Loucy (cell line): Measurements from ENCODE around the gene FHAD1.

ENCODE experiments used
- H2AFZ ChIP-seq: fragments of 200-600 bp; sonication (generic); 2 replicates; pipeline ENCODE4 v1.6.0; 2016; ENCODE audit warnings: antibody characterized with exemption, mild to moderate bottlenecking, low read length, moderate library complexity
- H3F3A ChIP-seq: fragments of 200-600 bp; 2 replicates; pipeline ENCODE4 v1.6.0; 2016; ENCODE audit warnings: antibody characterized with exemption, low read depth, mild to moderate bottlenecking
- H3K27me3 ChIP-seq: fragments of 200-600 bp; sonication (generic); 2 replicates; pipeline ENCODE4 v1.6.1; 2014; ENCODE audit warnings: low read length, mild to moderate bottlenecking; ENCODE audit not compliant: insufficient read depth, poor library complexity, severe bottlenecking
- H3K36me3 ChIP-seq: fragments of 200-600 bp; sonication (generic); 2 replicates; pipeline ENCODE4 v1.6.1; 2016; ENCODE audit warnings: low read length; ENCODE audit not compliant: insufficient read depth
- H3K4me1 ChIP-seq: fragments of 200-600 bp; sonication (generic); 2 replicates; pipeline ENCODE4 v1.5.1; 2014; ENCODE audit warnings: low read length, mild to moderate bottlenecking; ENCODE audit not compliant: insufficient read depth, poor library complexity, severe bottlenecking
- H3K4me2 ChIP-seq: fragments of 200-600 bp; sonication (generic); 2 replicates; pipeline ENCODE4 v1.6.0; 2014; ENCODE audit warnings: antibody characterized with exemption, low read length, low read depth, mild to moderate bottlenecking; ENCODE audit not compliant: poor library complexity, severe bottlenecking
- H3K4me3 ChIP-seq: fragments of 200-600 bp; sonication (generic); 2 replicates; pipeline ENCODE4 v1.5.1; 2014; ENCODE audit warnings: low read length, mild to moderate bottlenecking, mixed read lengths; ENCODE audit not compliant: poor library complexity, severe bottlenecking
- H3K79me2 ChIP-seq: fragments of 200-600 bp; sonication (generic); 2 replicates; pipeline ENCODE4 v1.6.1; 2014; ENCODE audit warnings: low read length; ENCODE audit not compliant: insufficient read depth
- H3K9ac ChIP-seq: fragments of 200-600 bp; sonication (generic); 2 replicates; pipeline ENCODE4 v1.6.0; 2014; ENCODE audit warnings: mild to moderate bottlenecking, low read depth, low read length, moderate library complexity; ENCODE audit not compliant: poor library complexity, severe bottlenecking
- H3K9me2 ChIP-seq: fragments of 200-600 bp; sonication (generic); replicated peaks from 2 replicates; pipeline ENCODE4 v1.6.1; 2016; ENCODE audit warnings: low read depth, low read length, mixed read lengths
- H3K9me3 ChIP-seq: fragments of 200-600 bp; sonication (generic); 2 replicates; pipeline ENCODE4 v1.6.1; 2014; ENCODE audit warnings: mild to moderate bottlenecking, antibody characterized with exemption, low read length, low read depth; ENCODE audit not compliant: insufficient read depth
- H4K20me1 ChIP-seq: fragments of 200-600 bp; sonication (generic); 2 replicates; pipeline ENCODE4 v1.6.0; 2014; ENCODE audit warnings: antibody characterized with exemption, low read length, mild to moderate bottlenecking; ENCODE audit not compliant: insufficient read depth, poor library complexity, severe bottlenecking
- EZH2phosphoT487 ChIP-seq: fragments of 200-600 bp; IDR thresholded peaks from 2 replicates; pipeline ENCODE4 v1.6.1; 2018; ENCODE audit warnings: antibody characterized with exemption, mild to moderate bottlenecking, moderate library complexity, borderline replicate concordance
- TF ChIP-seq, protein P1 (sequence below): fragments of 200-600 bp; sonication (generic); conservative IDR thresholded peaks from 2 replicates; pipeline ENCODE4 v1.5.1; 2014; ENCODE audit warnings: mild to moderate bottlenecking, antibody characterized with exemption, low read length

Gene FHAD1

DNA sequence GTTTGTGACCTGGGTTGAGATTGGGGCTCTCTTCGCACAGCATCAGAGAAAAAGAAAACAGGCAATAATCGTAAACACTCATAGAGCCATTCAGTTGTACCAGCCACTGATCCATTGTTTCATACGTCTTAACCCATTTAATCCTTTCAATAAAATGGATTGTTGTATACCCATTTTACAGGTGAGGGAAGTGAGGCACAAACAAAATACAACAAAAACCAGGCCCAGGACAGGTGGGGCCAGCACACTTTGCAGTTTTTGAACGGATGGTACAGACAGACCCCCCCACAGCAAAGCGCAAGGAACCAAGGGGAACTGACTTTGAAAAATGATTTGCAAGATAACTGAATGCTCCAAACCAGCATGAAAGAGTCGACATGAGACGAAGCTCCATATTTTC lies 4.3 kb upstream of the FHAD1 start:
- no peak overlapping the region for H2AFZ ChIP-seq
- H3K79me2 ChIP-seq, result no peaks in the 10 kb centered on the region
- H3K4me2 ChIP-seq, result no peak overlapping the region
- H3K36me3 ChIP-seq, result no peaks in the 10 kb centered on the region
- no peaks in the 10 kb centered on the region for H3K4me1 ChIP-seq
- no peak overlapping the region for H3K4me3 ChIP-seq
- no peaks in the 10 kb centered on the region for H3F3A ChIP-seq
- H3K9me3 ChIP-seq, result no peaks in the 10 kb centered on the region
- no peaks in the 10 kb centered on the region for H3K9me2 ChIP-seq
- TF ChIP-seq EZH2phosphoT487, result no peak
- TF ChIP-seq, protein P1, sequence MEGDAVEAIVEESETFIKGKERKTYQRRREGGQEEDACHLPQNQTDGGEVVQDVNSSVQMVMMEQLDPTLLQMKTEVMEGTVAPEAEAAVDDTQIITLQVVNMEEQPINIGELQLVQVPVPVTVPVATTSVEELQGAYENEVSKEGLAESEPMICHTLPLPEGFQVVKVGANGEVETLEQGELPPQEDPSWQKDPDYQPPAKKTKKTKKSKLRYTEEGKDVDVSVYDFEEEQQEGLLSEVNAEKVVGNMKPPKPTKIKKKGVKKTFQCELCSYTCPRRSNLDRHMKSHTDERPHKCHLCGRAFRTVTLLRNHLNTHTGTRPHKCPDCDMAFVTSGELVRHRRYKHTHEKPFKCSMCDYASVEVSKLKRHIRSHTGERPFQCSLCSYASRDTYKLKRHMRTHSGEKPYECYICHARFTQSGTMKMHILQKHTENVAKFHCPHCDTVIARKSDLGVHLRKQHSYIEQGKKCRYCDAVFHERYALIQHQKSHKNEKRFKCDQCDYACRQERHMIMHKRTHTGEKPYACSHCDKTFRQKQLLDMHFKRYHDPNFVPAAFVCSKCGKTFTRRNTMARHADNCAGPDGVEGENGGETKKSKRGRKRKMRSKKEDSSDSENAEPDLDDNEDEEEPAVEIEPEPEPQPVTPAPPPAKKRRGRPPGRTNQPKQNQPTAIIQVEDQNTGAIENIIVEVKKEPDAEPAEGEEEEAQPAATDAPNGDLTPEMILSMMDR, result no peak
- H3K27me3 ChIP-seq, result no peaks in the 10 kb centered on the region
- H4K20me1 ChIP-seq, result no peaks in the 10 kb centered on the region
- no peak overlapping the region for H3K9ac ChIP-seq

DNA sequence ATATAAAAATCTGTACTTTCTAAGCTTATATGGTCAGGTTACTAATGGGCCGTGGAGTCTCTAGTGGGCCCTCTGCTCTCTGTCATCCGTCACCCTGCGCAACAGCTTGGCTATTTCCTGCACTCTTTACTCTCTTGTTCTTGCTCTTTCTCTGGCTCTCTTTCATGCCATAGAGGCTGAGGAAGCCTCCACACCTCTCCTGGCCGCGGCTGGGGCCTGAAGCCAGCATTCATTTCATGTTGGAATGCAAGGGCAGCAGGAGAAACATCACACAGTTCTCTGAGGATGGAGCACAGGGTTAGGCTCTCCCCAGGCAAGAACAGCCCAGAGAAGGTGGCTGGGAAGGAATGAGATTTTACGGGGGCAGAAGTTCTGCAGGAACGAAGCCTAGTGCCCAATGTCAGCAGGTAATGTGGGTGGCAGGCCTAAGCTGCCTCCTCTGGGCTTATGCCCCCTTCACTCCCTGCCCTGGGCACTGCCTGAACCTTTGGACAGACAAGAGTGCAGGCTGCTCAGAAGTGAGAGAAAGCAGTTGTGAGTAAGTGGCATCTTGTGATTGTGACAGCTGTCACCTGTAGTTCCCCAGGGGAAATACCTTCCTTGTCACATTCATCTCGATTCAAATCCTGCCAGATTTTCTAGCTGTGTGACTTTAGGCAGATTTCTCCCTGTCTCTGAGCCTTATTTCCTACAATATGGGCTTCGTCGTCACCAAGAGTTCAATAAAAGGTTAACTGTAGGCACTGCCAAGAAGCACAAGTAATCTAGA lies 3.6 kb upstream of the FHAD1 start:
- Histone ChIP-seq H4K20me1 (no peaks in the 10 kb centered on the region), H3K9me3 (no peaks in the 10 kb centered on the region), H3F3A (no peaks in the 10 kb centered on the region), H3K27me3 (no peaks in the 10 kb centered on the region), H3K4me2 (no peak overlapping the region), H3K4me1 (no peaks in the 10 kb centered on the region), H3K9ac (no peak overlapping the region), H3K79me2 (no peaks in the 10 kb centered on the region), H3K9me2 (no peaks in the 10 kb centered on the region), H3K4me3 (no peak overlapping the region), H2AFZ (no peak overlapping the region), H3K36me3 (no peaks in the 10 kb centered on the region)
- TF ChIP-seq EZH2phosphoT487, result no peak
- TF ChIP-seq, protein P1, result no peak

DNA sequence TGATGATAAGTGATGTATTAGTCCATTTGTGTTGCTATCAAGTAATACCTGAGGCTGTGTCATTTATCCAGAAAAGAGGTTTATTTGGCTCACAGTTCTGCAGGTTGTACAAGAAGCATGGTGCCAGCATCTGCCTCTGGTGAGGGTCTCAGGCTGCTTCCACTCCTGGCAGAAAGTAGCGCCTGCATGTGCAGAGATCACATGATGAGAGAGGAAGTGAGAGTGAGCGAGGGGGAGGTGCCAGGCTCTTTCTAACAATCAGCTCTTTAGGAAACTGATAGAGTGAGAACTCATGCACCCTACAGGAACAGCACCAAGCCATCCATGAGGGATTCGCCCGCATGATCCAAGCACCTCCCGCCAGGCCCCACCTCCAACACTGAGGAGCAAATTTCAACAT lies 2.2 kb upstream of the FHAD1 start:
- Histone ChIP-seq H4K20me1 (no peaks in the 10 kb centered on the region), H3K27me3 (no peaks in the 10 kb centered on the region), H3K4me3 (no peak overlapping the region), H3K9me2 (no peaks in the 10 kb centered on the region), H3K79me2 (no peaks in the 10 kb centered on the region), H3K36me3 (no peaks in the 10 kb centered on the region), H3K9me3 (no peaks in the 10 kb centered on the region), H3F3A (no peaks in the 10 kb centered on the region), H2AFZ (no peak overlapping the region), H3K4me1 (peaks cover 9% of the 10 kb centered on the region), H3K4me2 (no peak overlapping the region), H3K9ac (no peak overlapping the region)
- TF ChIP-seq, protein P1, result no peak
- no peak for TF ChIP-seq EZH2phosphoT487
